CD14-positive monocyte (primary cell): ENCODE results near the gene ARL3. TPM values are rescaled to one million over a fixed set of nuclear protein-coding genes. Genes with fewer than 3 reads are reported as not detected.

ENCODE experiments used
- DNase-seq, 3 donors: peaks; one replicate each; pipeline ENCODE4 v3.0.0-alpha.2; 2011 to 2022
- H2AFZ ChIP-seq: 2 replicates; pipeline ENCODE4 v1.6.0; 2012; ENCODE audit warnings: mild to moderate bottlenecking, low read depth, low read length, inconsistent platforms; ENCODE audit not compliant: insufficient read depth, poor library complexity, severe bottlenecking
- H3K27ac ChIP-seq, 2 donors: 1 replicate in 1 of 2; 2 replicates in 1 of 2; pipeline ENCODE4 v1.5.1; 2012 to 2013; ENCODE audit warnings: low read length in 2 of 2, control low read depth in 1 of 2, inconsistent platforms in 1 of 2, low read depth in 1 of 2, mild to moderate bottlenecking in 1 of 2
- H3K27me3 ChIP-seq, 2 donors: one replicate each; pipeline versions ENCODE4 v1.6.0 to v1.6.1; 2011 to 2013; ENCODE audit warnings: low read length in 2 of 2; ENCODE audit not compliant: control insufficient read depth in 2 of 2, insufficient read depth in 2 of 2
- H3K36me3 ChIP-seq, 2 donors: replicated peaks in 1 of 2; 1 replicate in 1 of 2; 2 replicates in 1 of 2; pipeline versions ENCODE4 v1.5.1 to v1.6.1; 2012 to 2013; ENCODE audit warnings: low read length in 2 of 2, control low read depth in 1 of 2, inconsistent platforms in 1 of 2, mild to moderate bottlenecking in 1 of 2; ENCODE audit not compliant: insufficient read depth in 2 of 2, control insufficient read depth in 1 of 2
- H3K4me1 ChIP-seq, 2 donors: 1 replicate in 1 of 2; 2 replicates in 1 of 2; pipeline versions ENCODE4 v1.5.1 to v1.6.1; 2012 to 2013; ENCODE audit warnings: low read length in 2 of 2, control low read depth in 1 of 2, inconsistent platforms in 1 of 2, mild to moderate bottlenecking in 1 of 2, moderate library complexity in 1 of 2; ENCODE audit not compliant: insufficient read depth in 2 of 2, control insufficient read depth in 1 of 2
- H3K4me2 ChIP-seq: replicated peaks from 2 replicates; pipeline ENCODE3; 2012; ENCODE audit warnings: low read length, moderate library complexity, mild to moderate bottlenecking; ENCODE audit not compliant: poor library complexity, severe bottlenecking; ENCODE audit errors: extremely low read depth
- H3K4me3 ChIP-seq, 3 experiments: fragments of 200-600 bp in 1 of 3; sonication (generic) in 1 of 3; replicated peaks in 1 of 3; 1 replicate in 2 of 3; 2 replicates in 1 of 3; pipeline ENCODE4 v1.5.1; 2011 to 2013; ENCODE audit warnings: low read length in 3 of 3, mild to moderate bottlenecking in 3 of 3, control low read depth in 2 of 3, low read depth in 2 of 3, inconsistent platforms in 1 of 3, moderate library complexity in 1 of 3
- H3K79me2 ChIP-seq: 2 replicates; pipeline ENCODE4 v1.6.0; 2012; ENCODE audit warnings: mild to moderate bottlenecking, control low read depth, inconsistent platforms, low read length, moderate library complexity; ENCODE audit not compliant: insufficient read depth
- H3K9ac ChIP-seq: 2 replicates; pipeline ENCODE4 v1.6.0; 2017; ENCODE audit warnings: low read length, mild to moderate bottlenecking; ENCODE audit not compliant: insufficient read depth, poor library complexity, severe bottlenecking
- H3K9me3 ChIP-seq, 2 donors: replicated peaks in 1 of 2; 1 replicate in 1 of 2; 2 replicates in 1 of 2; pipeline versions ENCODE4 v1.5.1 to v1.6.1; 2012 to 2013; ENCODE audit warnings: low read length in 2 of 2, control low read depth in 1 of 2; ENCODE audit not compliant: control insufficient read depth in 1 of 2, insufficient read depth in 1 of 2
- H4K20me1 ChIP-seq: 2 replicates; pipeline ENCODE4 v1.6.0; 2012; ENCODE audit warnings: mild to moderate bottlenecking, low read length, control low read depth, moderate library complexity; ENCODE audit not compliant: insufficient read depth
- H3K27ac Mint-ChIP-seq, 7 donors: one replicate each; pipeline ENCODE4 v1.8.0; 2020; ENCODE audit warnings: mild to moderate bottlenecking in 7 of 7, mixed read lengths in 7 of 7, moderate library complexity in 6 of 7, inconsistent platforms in 2 of 7
- H3K27me3 Mint-ChIP-seq, 3 donors: one replicate each; pipeline ENCODE4 v1.8.0; 2021 to 2022; ENCODE audit warnings: low read depth in 3 of 3, mild to moderate bottlenecking in 3 of 3, mixed read lengths in 3 of 3, moderate library complexity in 3 of 3, inconsistent platforms in 1 of 3
- H3K36me3 Mint-ChIP-seq, 2 donors: one replicate each; pipeline ENCODE4 v1.8.0; 2020; ENCODE audit warnings: mixed read lengths in 2 of 2, inconsistent platforms in 1 of 2, mild to moderate bottlenecking in 1 of 2
- H3K4me1 Mint-ChIP-seq: one replicate; pipeline ENCODE4 v1.8.0; 2020; ENCODE audit warnings: mild to moderate bottlenecking, mixed read lengths
- H3K4me3 Mint-ChIP-seq, 2 donors: one replicate each; pipeline ENCODE4 v1.8.0; 2020; ENCODE audit warnings: mild to moderate bottlenecking in 2 of 2, mixed read lengths in 2 of 2, moderate library complexity in 1 of 2
- H3K9me3 Mint-ChIP-seq, 7 donors: one replicate each; pipeline ENCODE4 v1.8.0; 2020 to 2022; ENCODE audit warnings: mixed read lengths in 7 of 7, mild to moderate bottlenecking in 6 of 7, moderate library complexity in 6 of 7, inconsistent platforms in 2 of 7
- CTCF ChIP-seq: fragments of 200-600 bp; IDR thresholded peaks from one replicate; pipeline ENCODE4 v1.8.0; 2022; ENCODE audit warnings: antibody characterized with exemption, mild to moderate bottlenecking
- WGBS: methylation state at CpG from one replicate; pipeline ENCODE4 v1.1.5; 2013; ENCODE audit warnings: missing lambda C conversion rate; ENCODE audit not compliant: insufficient coverage; 5-methylcytosine and 5-hydroxymethylcytosine counted together
- intact Hi-C, 2 donors: fragments of 100-400 bp; cut with micrococcal nuclease; formaldehyde crosslinking; loops; one replicate each; pipeline versions ENCODE4 v1.15.0 to v1.15.1; 2023
- polyA plus RNA-seq, 3 donors: library from polyadenylated mRNA; depleted of rRNA in 1 of 3; unstranded in 2 of 3; stranded (reverse) in 1 of 3; fragments of 300-500 nt in 2 of 3; fragments of >200 nt in 1 of 3; fragmentation: Illumina TruSeq in 2 of 3; gene quantifications; 1 replicate in 2 of 3; 2 replicates in 1 of 3; pipeline ENCODE4 v1.2.3, GENCODE V29; 2012 to 2021

Gene ARL3
- polyA plus RNA-seq, 3 donors = 2.8 to 6.3 (median 6.0) TPM

- Histone ChIP-seq H2AFZ (no peak within 1 kb of the TSS), H3K27me3 (no peaks in the 10 kb centered on the region), H3K4me3 (peak within 1 kb of the TSS; percentile 71 to 99 (median 76)), H3K4me2 (peak within 1 kb of the TSS; percentile 89), H3K79me2 (peaks cover 69% of the 10 kb centered on the region), H3K4me1 (peaks cover 33 to 36% of the 10 kb centered on the region in 2 donors), H3K9me3 (no peaks in the 10 kb centered on the region), H3K9ac (peak within 1 kb of the TSS; percentile 96), H3K36me3 (peaks cover 11% of the 10 kb centered on the region in 2 donors), H4K20me1 (peaks cover 40% of the 10 kb centered on the region), H3K27ac (peak within 1 kb of the TSS; percentile 87 to 99)
- DNase-seq = peak in 1 of 3 donors; percentile 41
- Mint-ChIP-seq H3K27me3 (peaks cover 0 to 3% (median 0%) of the 10 kb centered on the region in 3 donors), H3K4me3 (peak within 1 kb of the TSS; percentile 99), H3K9me3 (peaks cover 0 to 5% (median 2%) of the 10 kb centered on the region in 7 donors), H3K4me1 (peaks cover 34% of the 10 kb centered on the region), H3K36me3 (peaks cover 19 to 29% of the 10 kb centered on the region in 2 donors), H3K27ac (peak within 1 kb of the TSS; percentile 98 to 100 (median 99))
- TF ChIP-seq CTCF = no peak
- WGBS = under 1% methylated on average over 78 of the region's 80 CpGs
- intact Hi-C loops = no loop called here
These were observed 70.0 kb downstream of the ARL3 start, which contains the start of gene TRIM8 for GRCh38 chr10:102644066-102644645. TSS of gene TRIM8 (plus strand) at chr10:102644479. CDS start at chr10:102644618, 139 bp downstream.

- peak overlapping the region; percentile 71 to 99 (median 76) for H3K4me3 ChIP-seq
- H3K27me3 Mint-ChIP-seq = peaks cover 0 to 6% (median 3%) of the 10 kb centered on the region in 3 donors
- H3K9me3 ChIP-seq = no peaks in the 10 kb centered on the region
- intact Hi-C loops = no loop called here
- H3K36me3 Mint-ChIP-seq = peaks cover 13 to 23% of the 10 kb centered on the region in 2 donors
- peak overlapping the region; percentile 91 for H2AFZ ChIP-seq
- peaks cover 26 to 29% of the 10 kb centered on the region in 2 donors for H3K4me1 ChIP-seq
- peak overlapping the region; percentile 88 to 96 for H3K4me3 Mint-ChIP-seq
- peaks cover 10% of the 10 kb centered on the region in 2 donors for H3K36me3 ChIP-seq
- H3K27ac ChIP-seq = peak overlapping the region; percentile 85 to 99
- peaks cover 62% of the 10 kb centered on the region for H3K79me2 ChIP-seq
- 0% methylated on average over 53 of the region's 76 CpGs for WGBS
- peak in 2 of 3 donors; percentile 44 to 49 for DNase-seq
- H3K9ac ChIP-seq = peak overlapping the region; percentile 96
- H3K27me3 ChIP-seq = no peaks in the 10 kb centered on the region
- peaks cover 0 to 5% (median 2%) of the 10 kb centered on the region in 7 donors for H3K9me3 Mint-ChIP-seq
- H3K4me2 ChIP-seq = peak overlapping the region; percentile 89
- peaks cover 28% of the 10 kb centered on the region for H3K4me1 Mint-ChIP-seq
- peak overlapping the region; percentile 90 to 98 (median 94) for H3K27ac Mint-ChIP-seq
- TF ChIP-seq CTCF = no peak
- peaks cover 33% of the 10 kb centered on the region for H4K20me1 ChIP-seq
These were observed 70.7 kb downstream of the ARL3 start for GRCh38 chr10:102643336-102644065.
